ENCODE data around the gene ST3GAL3.

ST3GAL3 gene

GRCh38 chr1:43772978-43773377 lies 65.6 kb downstream of the ST3GAL3 start:
- Histone ChIP-seq H3K9me3 (replicated peaks in 1 of 2; ENCODE audit: control insufficient read depth in 2 of 2, insufficient read depth in 1 of 2, low read depth in 1 of 2, low read length in 2 of 2) (peaks cover 0 to 4% of the 10 kb centered on the region in 2 donors), H2BK15ac (ENCODE audit: low read length) (no peak overlapping the region), H3K9ac (ENCODE audit: low read depth, low read length, poor library complexity) (no peak overlapping the region), H3K23ac (ENCODE audit: low read depth, low read length, poor library complexity) (no peak overlapping the region), H2BK12ac (ENCODE audit: low read length) (no peak overlapping the region), H2AK5ac (ENCODE audit: low read depth, low read length) (no peak overlapping the region), H2BK120ac (ENCODE audit: low read depth, low read length) (no peak overlapping the region), H3K4me2 (ENCODE audit: insufficient read depth, low read length, poor library complexity, severe bottlenecking) (no peak overlapping the region), H3K36me3 (replicated peaks in 1 of 2; ENCODE audit: control insufficient read depth in 2 of 2, insufficient read depth in 2 of 2, low read length in 2 of 2) (peaks cover 0 to 8% of the 10 kb centered on the region in 2 donors), H3K79me1 (ENCODE audit: low read depth, low read length) (no peaks in the 10 kb centered on the region), H3K27me3 (ENCODE audit: control insufficient read depth in 3 of 3, insufficient read depth in 3 of 3, low read depth in 1 of 3, low read length in 3 of 3) (no peaks in the 10 kb centered on the region), H4K8ac (ENCODE audit: low read depth, low read length) (no peak overlapping the region), H2AFZ (ENCODE audit: low read length) (no peak overlapping the region), H4K91ac (ENCODE audit: low read depth, low read length, poor library complexity) (no peak overlapping the region), H3K4me3 (ENCODE audit: low read length in 2 of 2) (no peak overlapping the region), H3K4me1 (ENCODE audit: control insufficient read depth in 2 of 2, insufficient read depth in 1 of 2, low read depth in 1 of 2, low read length in 2 of 2) (no peaks in the 10 kb centered on the region), H3K27ac (replicated peaks; ENCODE audit: low read length) (no peak overlapping the region), H3K14ac (ENCODE audit: low read length) (no peak overlapping the region), H3K4ac (ENCODE audit: low read length) (no peak overlapping the region), H3K18ac (ENCODE audit: low read length) (no peak overlapping the region), H2BK5ac (ENCODE audit: low read length) (no peak overlapping the region)
- WGBS, 2 donors (ENCODE audit: extremely low coverage in 2 of 2, insufficient read length in 2 of 2, insufficient replicate concordance in 1 of 2) = no CpG with 5 or more reads among the region's 5 CpGs
- no peak for DNase-seq (ENCODE audit: low spot score)

- Histone ChIP-seq H3K23ac (ENCODE audit: low read depth, low read length, poor library complexity) (no peak overlapping the region), H3K4ac (ENCODE audit: low read length) (no peak overlapping the region), H3K18ac (ENCODE audit: low read length) (no peak overlapping the region), H3K4me2 (ENCODE audit: insufficient read depth, low read length, poor library complexity, severe bottlenecking) (no peak overlapping the region), H3K4me3 (ENCODE audit: low read length in 2 of 2) (no peak overlapping the region), H2AK5ac (ENCODE audit: low read depth, low read length) (no peak overlapping the region), H2BK15ac (ENCODE audit: low read length) (no peak overlapping the region), H3K14ac (ENCODE audit: low read length) (no peak overlapping the region), H3K27me3 (ENCODE audit: control insufficient read depth in 3 of 3, insufficient read depth in 3 of 3, low read depth in 1 of 3, low read length in 3 of 3) (no peaks in the 10 kb centered on the region), H3K4me1 (ENCODE audit: control insufficient read depth in 2 of 2, insufficient read depth in 1 of 2, low read depth in 1 of 2, low read length in 2 of 2) (no peaks in the 10 kb centered on the region), H3K27ac (replicated peaks; ENCODE audit: low read length) (no peak overlapping the region), H4K8ac (ENCODE audit: low read depth, low read length) (no peak overlapping the region), H2BK12ac (ENCODE audit: low read length) (no peak overlapping the region), H3K79me1 (ENCODE audit: low read depth, low read length) (no peaks in the 10 kb centered on the region), H3K9me3 (replicated peaks in 1 of 2; ENCODE audit: control insufficient read depth in 2 of 2, insufficient read depth in 1 of 2, low read depth in 1 of 2, low read length in 2 of 2) (peaks cover 0 to 6% of the 10 kb centered on the region in 2 donors), H3K9ac (ENCODE audit: low read depth, low read length, poor library complexity) (no peak overlapping the region), H2BK120ac (ENCODE audit: low read depth, low read length) (no peak overlapping the region), H2BK5ac (ENCODE audit: low read length) (no peak overlapping the region), H4K91ac (ENCODE audit: low read depth, low read length, poor library complexity) (no peak overlapping the region), H2AFZ (ENCODE audit: low read length) (no peak overlapping the region), H3K36me3 (replicated peaks in 1 of 2; ENCODE audit: control insufficient read depth in 2 of 2, insufficient read depth in 2 of 2, low read length in 2 of 2) (peaks cover 0 to 8% of the 10 kb centered on the region in 2 donors)
- no peak for DNase-seq (ENCODE audit: low spot score)
Observed at GRCh38 chr1:43773821-43774220, 66.5 kb downstream of the ST3GAL3 start.

DNA sequence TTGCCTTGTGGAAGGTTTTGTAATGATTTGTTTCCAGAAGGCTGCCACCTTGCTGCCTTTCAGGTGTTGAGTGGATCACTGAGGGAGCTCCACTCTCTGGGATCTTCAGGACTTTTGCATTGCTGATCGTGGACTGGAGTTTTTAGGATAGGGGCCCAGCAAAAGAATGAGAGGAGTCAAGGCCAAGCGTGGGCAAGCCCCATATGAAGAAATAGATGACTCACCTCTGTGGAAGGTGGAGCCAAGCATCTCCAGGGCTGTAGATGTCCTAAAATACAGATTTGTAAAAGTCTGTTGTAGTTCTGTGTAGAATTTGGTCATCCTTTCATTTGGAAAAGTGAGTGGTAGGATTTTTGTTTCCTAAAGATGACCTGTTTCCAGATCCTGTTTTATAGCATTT lies 67.0 kb downstream of the ST3GAL3 start:
- Histone ChIP-seq H3K18ac (ENCODE audit: low read length) (no peak overlapping the region), H3K14ac (ENCODE audit: low read length) (no peak overlapping the region), H2AFZ (ENCODE audit: low read length) (no peak overlapping the region), H2AK5ac (ENCODE audit: low read depth, low read length) (no peak overlapping the region), H2BK12ac (ENCODE audit: low read length) (no peak overlapping the region), H3K27ac (replicated peaks; ENCODE audit: low read length) (no peak overlapping the region), H3K9ac (ENCODE audit: low read depth, low read length, poor library complexity) (no peak overlapping the region), H4K8ac (ENCODE audit: low read depth, low read length) (no peak overlapping the region), H2BK15ac (ENCODE audit: low read length) (no peak overlapping the region), H3K9me3 (replicated peaks in 1 of 2; ENCODE audit: control insufficient read depth in 2 of 2, insufficient read depth in 1 of 2, low read depth in 1 of 2, low read length in 2 of 2) (peaks cover 0 to 9% of the 10 kb centered on the region in 2 donors), H3K4me1 (ENCODE audit: control insufficient read depth in 2 of 2, insufficient read depth in 1 of 2, low read depth in 1 of 2, low read length in 2 of 2) (no peaks in the 10 kb centered on the region), H3K4ac (ENCODE audit: low read length) (no peak overlapping the region), H3K4me3 (ENCODE audit: low read length in 2 of 2) (no peak overlapping the region), H3K36me3 (replicated peaks in 1 of 2; ENCODE audit: control insufficient read depth in 2 of 2, insufficient read depth in 2 of 2, low read length in 2 of 2) (peaks cover 0 to 8% of the 10 kb centered on the region in 2 donors), H4K91ac (ENCODE audit: low read depth, low read length, poor library complexity) (no peak overlapping the region), H2BK120ac (ENCODE audit: low read depth, low read length) (no peak overlapping the region), H3K23ac (ENCODE audit: low read depth, low read length, poor library complexity) (no peak overlapping the region), H3K79me1 (ENCODE audit: low read depth, low read length) (no peaks in the 10 kb centered on the region), H3K27me3 (ENCODE audit: control insufficient read depth in 3 of 3, insufficient read depth in 3 of 3, low read depth in 1 of 3, low read length in 3 of 3) (no peaks in the 10 kb centered on the region), H2BK5ac (ENCODE audit: low read length) (no peak overlapping the region), H3K4me2 (ENCODE audit: insufficient read depth, low read length, poor library complexity, severe bottlenecking) (no peak overlapping the region)
- WGBS, 2 donors (ENCODE audit: extremely low coverage in 2 of 2, insufficient read length in 2 of 2, insufficient replicate concordance in 1 of 2) = no CpG with 5 or more reads among the region's 2 CpGs
- no peak for DNase-seq (ENCODE audit: low spot score)

- no peak overlapping the region for H3K4me2 ChIP-seq (ENCODE audit: insufficient read depth, low read length, poor library complexity, severe bottlenecking)
- no peak overlapping the region for H2BK5ac ChIP-seq (ENCODE audit: low read length)
- no peak overlapping the region for H3K4ac ChIP-seq (ENCODE audit: low read length)
- DNase-seq (ENCODE audit: low spot score) = no peak
- H3K18ac ChIP-seq (ENCODE audit: low read length) = no peak overlapping the region
- peaks cover 4 to 23% of the 10 kb centered on the region in 2 donors for H3K9me3 ChIP-seq (replicated peaks in 1 of 2; ENCODE audit: control insufficient read depth in 2 of 2, insufficient read depth in 1 of 2, low read depth in 1 of 2, low read length in 2 of 2)
- no peak overlapping the region for H3K4me3 ChIP-seq (ENCODE audit: low read length in 2 of 2)
- no peak overlapping the region for H2BK12ac ChIP-seq (ENCODE audit: low read length)
- H2AFZ ChIP-seq (ENCODE audit: low read length) = no peak overlapping the region
- no peak overlapping the region for H3K23ac ChIP-seq (ENCODE audit: low read depth, low read length, poor library complexity)
- H2AK5ac ChIP-seq (ENCODE audit: low read depth, low read length) = no peak overlapping the region
- WGBS, 2 donors (ENCODE audit: extremely low coverage in 2 of 2, insufficient read length in 2 of 2, insufficient replicate concordance in 1 of 2) = no CpG with 5 or more reads among the region's 4 CpGs
- no peak overlapping the region for H4K91ac ChIP-seq (ENCODE audit: low read depth, low read length, poor library complexity)
- no peaks in the 10 kb centered on the region for H3K4me1 ChIP-seq (ENCODE audit: control insufficient read depth in 2 of 2, insufficient read depth in 1 of 2, low read depth in 1 of 2, low read length in 2 of 2)
- no peaks in the 10 kb centered on the region for H3K27me3 ChIP-seq (ENCODE audit: control insufficient read depth in 3 of 3, insufficient read depth in 3 of 3, low read depth in 1 of 3, low read length in 3 of 3)
- no peak overlapping the region for H2BK15ac ChIP-seq (ENCODE audit: low read length)
- H3K27ac ChIP-seq (replicated peaks; ENCODE audit: low read length) = no peak overlapping the region
- peaks cover 0 to 8% of the 10 kb centered on the region in 2 donors for H3K36me3 ChIP-seq (replicated peaks in 1 of 2; ENCODE audit: control insufficient read depth in 2 of 2, insufficient read depth in 2 of 2, low read length in 2 of 2)
- no peak overlapping the region for H4K8ac ChIP-seq (ENCODE audit: low read depth, low read length)
- H3K9ac ChIP-seq (ENCODE audit: low read depth, low read length, poor library complexity) = no peak overlapping the region
- H3K14ac ChIP-seq (ENCODE audit: low read length) = no peak overlapping the region
- H2BK120ac ChIP-seq (ENCODE audit: low read depth, low read length) = no peak overlapping the region
- no peaks in the 10 kb centered on the region for H3K79me1 ChIP-seq (ENCODE audit: low read depth, low read length)
Observed at GRCh38 chr1:43776043-43776761, 68.9 kb downstream of the ST3GAL3 start.
